Upper lobe of left lung (tissue), 4 donors: ENCODE results near the gene FOXO3.

ENCODE experiments used
- EP300 ChIP-seq, 4 donors: sonication (generic); formaldehyde crosslinking; IDR thresholded peaks; one replicate each; pipeline ENCODE4 v1.5.1; 2017; ENCODE audit warnings: antibody characterized with exemption in 4 of 4, control low read depth in 2 of 4
- POLR2A ChIP-seq, 4 donors: fragments of 450-650 bp; IDR thresholded peaks; one replicate each; pipeline ENCODE4 v1.5.1; 2016 to 2017; ENCODE audit warnings: antibody characterized with exemption in 4 of 4, mild to moderate bottlenecking in 2 of 4
- POLR2AphosphoS5 ChIP-seq, 2 donors: sonication (generic); formaldehyde crosslinking; IDR thresholded peaks; one replicate each; pipeline ENCODE4 v1.5.1; 2017; ENCODE audit warnings: antibody characterized with exemption in 2 of 2
- TF ChIP-seq, protein P1 (sequence below), 6 experiments: fragments of 450-650 bp in 4 of 6; fragments of 200-600 bp in 2 of 6; sonication (generic) in 2 of 6; IDR thresholded peaks; one replicate each; pipeline ENCODE4 v1.5.1; 2016 to 2019; ENCODE audit warnings: antibody characterized with exemption in 6 of 6

GRCh38 chr6:108689272-108690161 lies 128.8 kb downstream of the FOXO3 start:
- TF ChIP-seq, protein P1, sequence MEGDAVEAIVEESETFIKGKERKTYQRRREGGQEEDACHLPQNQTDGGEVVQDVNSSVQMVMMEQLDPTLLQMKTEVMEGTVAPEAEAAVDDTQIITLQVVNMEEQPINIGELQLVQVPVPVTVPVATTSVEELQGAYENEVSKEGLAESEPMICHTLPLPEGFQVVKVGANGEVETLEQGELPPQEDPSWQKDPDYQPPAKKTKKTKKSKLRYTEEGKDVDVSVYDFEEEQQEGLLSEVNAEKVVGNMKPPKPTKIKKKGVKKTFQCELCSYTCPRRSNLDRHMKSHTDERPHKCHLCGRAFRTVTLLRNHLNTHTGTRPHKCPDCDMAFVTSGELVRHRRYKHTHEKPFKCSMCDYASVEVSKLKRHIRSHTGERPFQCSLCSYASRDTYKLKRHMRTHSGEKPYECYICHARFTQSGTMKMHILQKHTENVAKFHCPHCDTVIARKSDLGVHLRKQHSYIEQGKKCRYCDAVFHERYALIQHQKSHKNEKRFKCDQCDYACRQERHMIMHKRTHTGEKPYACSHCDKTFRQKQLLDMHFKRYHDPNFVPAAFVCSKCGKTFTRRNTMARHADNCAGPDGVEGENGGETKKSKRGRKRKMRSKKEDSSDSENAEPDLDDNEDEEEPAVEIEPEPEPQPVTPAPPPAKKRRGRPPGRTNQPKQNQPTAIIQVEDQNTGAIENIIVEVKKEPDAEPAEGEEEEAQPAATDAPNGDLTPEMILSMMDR (IDR thresholded peaks at IDR 0.05) = no peak
- TF ChIP-seq EP300 (IDR thresholded peaks at IDR 0.05) = peak in 2 of 4 donors; percentile 68 to 94
- TF ChIP-seq POLR2A (IDR thresholded peaks at IDR 0.05) = peak in 1 of 4 donors; percentile 18
- peak; percentile 92 to 95 for TF ChIP-seq POLR2AphosphoS5 (IDR thresholded peaks at IDR 0.05)
